ACC112 (cell line): ENCODE data around the gene CDKN2C.
"Not testable (repeated sequence)": the region's sequence is repeated elsewhere in the genome, so short reads cannot be mapped to it uniquely, and the experiment has no call there.

Experiments
- H2AFZ ChIP-seq: fragments of 200-600 bp; sonication (generic); one replicate; pipeline ENCODE4 v1.6.0; 2017; ENCODE audit warnings: antibody characterized with exemption, low read length; ENCODE audit not compliant: unreplicated experiment
- H3K27ac ChIP-seq: fragments of 200-600 bp; sonication (generic); 2 replicates; pipeline ENCODE4 v1.5.1; 2014; ENCODE audit warnings: low read depth, mild to moderate bottlenecking, antibody characterized with exemption, low read length, moderate library complexity
- H3K27me3 ChIP-seq: fragments of 200-600 bp; sonication (generic); 2 replicates; pipeline ENCODE4 v1.6.1; 2014; ENCODE audit warnings: mild to moderate bottlenecking, antibody characterized with exemption, low read length, moderate library complexity, mixed read lengths; ENCODE audit not compliant: insufficient read depth
- H3K36me3 ChIP-seq: fragments of 200-600 bp; sonication (generic); 2 replicates; pipeline ENCODE4 v1.6.1; 2016; ENCODE audit warnings: mild to moderate bottlenecking, antibody characterized with exemption, low read length, moderate library complexity, mixed read lengths; ENCODE audit not compliant: insufficient read depth
- H3K4me1 ChIP-seq: fragments of 200-600 bp; sonication (generic); one replicate; pipeline ENCODE4 v1.6.1; 2016; ENCODE audit warnings: low read length, mixed read lengths; ENCODE audit not compliant: insufficient read depth, unreplicated experiment, control insufficient read depth
- H3K4me3 ChIP-seq: fragments of 200-600 bp; sonication (generic); 2 replicates; pipeline ENCODE4 v1.5.1; 2014; ENCODE audit warnings: mild to moderate bottlenecking, low read depth, low read length
- H3K79me2 ChIP-seq: fragments of 200-600 bp; sonication (generic); one replicate; pipeline ENCODE4 v1.6.0; 2016; ENCODE audit warnings: low read length; ENCODE audit not compliant: control insufficient read depth, unreplicated experiment, insufficient read depth

Gene CDKN2C

GRCh38 chr1:50969611-50970508 is at the start of gene CDKN2C:
TSS of gene CDKN2C (plus strand) at chr1:50970245. CDS start at chr1:50970369, 124 bp downstream.
- peak within 1 kb of the TSS; percentile 92 for H3K27ac ChIP-seq
- H3K4me3 ChIP-seq, result peak within 1 kb of the TSS; percentile 88
- no peaks in the 10 kb centered on the region for H3K27me3 ChIP-seq
- peaks cover 10% of the 10 kb centered on the region for H3K4me1 ChIP-seq
- no peaks in the 10 kb centered on the region for H3K36me3 ChIP-seq
- H2AFZ ChIP-seq, result peak within 1 kb of the TSS; percentile 100
- H3K79me2 ChIP-seq, result peaks cover 56% of the 10 kb centered on the region

- H3K36me3 ChIP-seq, result peaks cover 4% of the 10 kb centered on the region; the same call in 1 of the 2 replicates
- peaks cover 62% of the 10 kb centered on the region for H3K79me2 ChIP-seq
- no peaks in the 10 kb centered on the region for H3K27me3 ChIP-seq
- H3K4me3 ChIP-seq, result no peak overlapping the region
- H3K27ac ChIP-seq, result no peak overlapping the region
- no peaks in the 10 kb centered on the region for H3K4me1 ChIP-seq
- no peak overlapping the region for H2AFZ ChIP-seq
These were observed 49.6 kb upstream of the CDKN2C start for GRCh38 chr1:50920409-50920808.

GRCh38 chr1:50921029-50921428 is 49.0 kb upstream of the CDKN2C start:
- Histone ChIP-seq H3K4me1 (no peaks in the 10 kb centered on the region), H3K36me3 (peaks cover 4% of the 10 kb centered on the region; the same call in 1 of the 2 replicates), H3K4me3 (no peak overlapping the region), H3K27me3 (no peaks in the 10 kb centered on the region), H3K79me2 (peaks cover 65% of the 10 kb centered on the region), H2AFZ (no peak overlapping the region), H3K27ac (no peak overlapping the region)

- H3K79me2 ChIP-seq, result peaks cover 62% of the 10 kb centered on the region
- no peak overlapping the region for H2AFZ ChIP-seq
- no peak overlapping the region for H3K4me3 ChIP-seq
- H3K27me3 ChIP-seq, result no peaks in the 10 kb centered on the region
- no peak overlapping the region for H3K27ac ChIP-seq
- peaks cover 4% of the 10 kb centered on the region; the same call in 1 of the 2 replicates for H3K36me3 ChIP-seq
- H3K4me1 ChIP-seq, result no peaks in the 10 kb centered on the region
These were observed 46.5 kb upstream of the CDKN2C start for GRCh38 chr1:50923564-50923963.

GRCh38 chr1:50929376-50929958 is 40.6 kb upstream of the CDKN2C start:
- Histone ChIP-seq H3K27me3 (no peaks in the 10 kb centered on the region), H3K36me3 (peaks cover 1% of the 10 kb centered on the region; the same call in 1 of the 2 replicates), H3K27ac (no peak overlapping the region), H3K4me1 (no peaks in the 10 kb centered on the region), H2AFZ (no peak overlapping the region), H3K79me2 (peaks cover 39% of the 10 kb centered on the region), H3K4me3 (no peak overlapping the region)

GRCh38 chr1:50930193-50930592 is 39.9 kb upstream of the CDKN2C start:
- H3K79me2 ChIP-seq, result peaks cover 36% of the 10 kb centered on the region

GRCh38 chr1:50930965-50931737 is 38.9 kb upstream of the CDKN2C start:
- H3K79me2 ChIP-seq, result peaks cover 34% of the 10 kb centered on the region
- H3K36me3 ChIP-seq, result no peaks in the 10 kb centered on the region
- H3K4me1 ChIP-seq, result no peaks in the 10 kb centered on the region
- no peak overlapping the region for H2AFZ ChIP-seq
- H3K27me3 ChIP-seq, result no peaks in the 10 kb centered on the region
- no peak overlapping the region for H3K4me3 ChIP-seq
- no peak overlapping the region for H3K27ac ChIP-seq

More at GRCh38 chr1:50930193-50930592, 39.9 kb upstream of the CDKN2C start:
- H3K27me3 ChIP-seq, result no peaks in the 10 kb centered on the region
- no peaks in the 10 kb centered on the region for H3K36me3 ChIP-seq
- H2AFZ ChIP-seq, result no peak overlapping the region
- no peak overlapping the region for H3K27ac ChIP-seq
- no peaks in the 10 kb centered on the region for H3K4me1 ChIP-seq
- H3K4me3 ChIP-seq, result no peak overlapping the region

- not testable (repeated sequence) for H3K4me3 ChIP-seq, H3K4me1 ChIP-seq, H3K36me3 ChIP-seq, H3K27ac ChIP-seq, H3K27me3 ChIP-seq, H2AFZ ChIP-seq
- H3K79me2 ChIP-seq, result peaks cover 33% of the 10 kb centered on the region
These were observed 38.0 kb upstream of the CDKN2C start for GRCh38 chr1:50932043-50932442.

GRCh38 chr1:50933770-50934169 is 36.3 kb upstream of the CDKN2C start:
- H3K36me3 ChIP-seq, H3K27me3 ChIP-seq, H3K4me1 ChIP-seq, H3K4me3 ChIP-seq, H3K27ac ChIP-seq, H2AFZ ChIP-seq: not testable (repeated sequence)
- peaks cover 27% of the 10 kb centered on the region for H3K79me2 ChIP-seq

GRCh38 chr1:50934838-50935237 is 35.2 kb upstream of the CDKN2C start:
- Histone ChIP-seq H3K27me3 (no peaks in the 10 kb centered on the region), H2AFZ (no peak overlapping the region), H3K4me1 (no peaks in the 10 kb centered on the region), H3K4me3 (no peak overlapping the region), H3K36me3 (no peaks in the 10 kb centered on the region), H3K27ac (no peak overlapping the region), H3K79me2 (peaks cover 26% of the 10 kb centered on the region)
